ENCODE measurements around the gene KAT2A.

The KAT2A gene

DNA sequence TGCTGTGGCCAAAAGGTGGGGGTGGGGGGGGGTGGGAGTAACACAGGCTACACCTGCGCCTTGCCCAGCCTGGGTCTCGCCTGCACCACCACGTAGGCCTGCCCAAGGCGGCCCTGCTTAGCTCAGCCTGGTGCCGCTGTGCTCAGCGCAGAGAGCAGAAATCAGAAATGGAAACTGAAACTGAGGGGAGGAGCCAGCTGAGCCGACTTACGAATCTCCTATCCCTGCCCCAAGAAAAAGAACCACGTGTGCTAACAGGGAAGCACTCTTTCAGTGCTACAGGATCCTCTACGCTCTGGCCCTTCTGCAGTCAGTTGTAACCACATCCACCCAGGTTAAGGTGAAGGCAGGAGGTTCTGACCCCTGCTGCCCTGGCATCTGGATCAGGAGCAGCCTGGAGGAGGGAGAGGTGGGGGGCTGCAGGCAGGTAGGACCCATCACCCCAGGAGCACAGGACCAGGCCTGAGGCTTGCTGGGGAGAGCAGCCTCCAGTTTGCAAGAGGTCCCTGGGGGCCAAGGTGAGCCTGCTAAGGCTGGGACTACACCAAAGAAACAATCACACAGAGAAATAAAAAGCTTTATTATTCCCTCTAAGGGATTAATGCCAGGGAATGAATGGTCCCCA is 8.5 kb downstream of the KAT2A start, which contains the start of gene DHX58:
Gene DHX58, minus strand, starts transcription at position 163 of the 625 bp plus-strand sequence. CDS start 822 bp downstream, outside the sequence.
- peak; percentile 88 for DNase-seq

DNA sequence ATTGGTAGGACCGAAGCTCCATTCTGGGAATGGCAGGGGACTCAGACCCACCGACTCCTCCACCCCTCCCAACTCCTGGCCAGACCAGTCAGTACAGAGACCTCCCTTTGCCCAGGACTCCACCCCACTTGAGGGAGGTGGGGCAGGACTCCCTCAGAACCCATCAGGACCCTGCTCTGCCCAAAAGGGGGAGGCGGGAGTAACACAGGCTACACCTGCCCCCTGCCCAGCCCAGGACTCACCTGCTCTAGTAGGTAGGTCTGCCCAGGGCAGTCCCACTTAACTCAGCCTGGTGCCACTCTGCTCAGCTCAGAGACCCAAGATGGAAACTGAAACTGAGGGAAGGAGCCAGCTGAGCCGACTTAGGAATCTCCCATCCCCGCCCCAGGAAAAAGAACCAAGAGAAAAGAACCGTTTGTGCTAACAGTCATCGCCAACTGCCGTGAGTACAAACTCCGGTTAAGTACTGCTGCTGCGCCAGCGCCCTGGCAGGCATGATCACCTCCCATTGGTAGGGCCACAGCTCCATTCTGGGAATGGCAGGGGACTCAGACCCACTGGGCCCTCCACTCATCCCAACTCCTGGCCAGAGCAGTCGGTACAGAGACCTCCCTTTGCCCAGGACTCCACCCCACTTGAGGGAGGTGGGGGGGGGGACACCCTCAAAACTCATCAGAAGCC is 9.2 kb downstream of the KAT2A start:
- peak; percentile 22 for DNase-seq

DNA sequence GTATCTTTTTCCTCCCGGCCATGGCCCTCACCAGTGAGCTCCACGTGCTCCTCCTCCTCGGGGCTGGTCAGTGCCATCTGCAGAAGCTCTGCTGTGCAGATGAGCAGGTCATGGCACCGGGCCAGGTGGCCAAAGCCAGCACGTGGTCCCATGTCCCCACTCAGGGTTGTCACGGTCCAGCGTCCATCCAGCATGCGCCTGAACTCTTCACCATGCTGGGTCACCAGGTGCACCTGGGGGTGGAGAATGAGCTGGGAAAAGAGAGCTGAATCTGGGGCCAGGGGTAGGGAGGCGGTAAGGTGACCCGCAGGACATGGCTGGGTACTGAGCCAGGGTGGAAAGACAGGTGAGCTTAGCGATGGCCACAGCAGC is 9.9 kb downstream of the KAT2A start:
- no peak for DNase-seq

- no peak for DNase-seq
Measured at GRCh38 chr17:42110301-42111264, 10.6 kb downstream of the KAT2A start.

DNA sequence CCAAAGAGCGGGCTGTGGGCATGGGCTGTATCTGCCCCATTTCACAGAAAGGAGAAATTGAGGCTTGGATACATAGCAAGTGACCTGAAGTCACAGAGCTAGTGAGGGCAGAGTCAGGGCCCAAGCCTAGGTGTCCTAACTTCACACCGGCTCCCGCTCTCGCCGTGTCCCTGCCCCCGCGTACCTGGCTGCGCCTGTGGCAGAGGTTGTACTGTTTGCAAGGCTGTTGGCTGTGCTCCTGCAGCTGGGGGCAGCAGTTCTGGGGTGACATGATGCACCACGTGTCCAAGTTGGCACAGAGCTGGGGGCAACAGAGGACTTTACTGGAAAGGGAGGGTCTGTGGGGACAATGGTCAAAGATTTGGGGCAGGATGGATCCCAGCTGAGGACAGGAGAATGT is 12.1 kb downstream of the KAT2A start:
- DNase-seq: no peak

DNA sequence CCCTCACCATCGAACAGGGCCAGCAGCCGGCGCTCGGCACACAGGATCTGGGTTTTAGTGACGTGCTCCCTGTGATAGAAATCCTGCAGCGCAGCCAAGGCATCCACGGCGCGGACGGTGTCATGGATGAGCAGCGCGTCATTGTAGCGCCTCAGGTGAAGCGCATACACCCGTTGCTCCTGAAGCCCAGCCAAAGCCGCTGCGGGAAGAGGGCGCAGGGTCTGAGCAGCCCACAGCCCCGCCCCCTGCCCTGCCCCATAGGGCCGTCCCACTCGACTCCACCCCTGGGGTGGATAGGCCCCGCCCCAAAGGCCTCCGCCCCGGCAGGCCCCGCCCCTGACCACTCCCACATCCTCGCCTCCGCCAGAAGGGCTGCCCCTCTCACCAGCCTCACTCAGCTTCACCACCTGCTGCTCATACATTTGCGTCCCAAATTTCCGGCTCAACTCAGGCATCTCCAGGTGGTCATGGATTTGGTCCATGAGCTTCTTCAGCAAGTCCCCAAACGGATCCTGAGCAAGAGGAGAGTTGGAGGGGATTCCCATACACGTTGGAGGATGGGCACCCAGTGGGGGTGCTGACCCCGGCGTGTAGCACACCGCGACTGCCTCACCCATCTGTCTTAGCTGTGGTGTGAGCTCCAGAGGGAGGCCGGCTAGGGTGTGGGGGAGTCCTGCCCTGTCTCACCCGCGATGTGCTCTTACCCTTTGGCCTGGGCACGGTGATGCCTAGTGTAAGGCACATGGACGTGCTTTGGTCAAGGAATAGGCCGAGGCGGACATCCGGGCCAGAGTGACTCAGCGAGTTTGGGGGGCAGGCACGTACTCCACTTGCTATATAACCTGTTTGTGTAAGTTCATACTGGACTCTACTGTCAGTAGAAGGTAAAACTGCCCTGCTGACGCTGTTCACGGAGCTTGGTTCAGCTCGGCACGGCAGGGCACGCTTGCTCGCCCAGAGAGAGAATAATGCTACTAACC is 13.3 kb downstream of the KAT2A start:
- DNase-seq: no peak

DNA sequence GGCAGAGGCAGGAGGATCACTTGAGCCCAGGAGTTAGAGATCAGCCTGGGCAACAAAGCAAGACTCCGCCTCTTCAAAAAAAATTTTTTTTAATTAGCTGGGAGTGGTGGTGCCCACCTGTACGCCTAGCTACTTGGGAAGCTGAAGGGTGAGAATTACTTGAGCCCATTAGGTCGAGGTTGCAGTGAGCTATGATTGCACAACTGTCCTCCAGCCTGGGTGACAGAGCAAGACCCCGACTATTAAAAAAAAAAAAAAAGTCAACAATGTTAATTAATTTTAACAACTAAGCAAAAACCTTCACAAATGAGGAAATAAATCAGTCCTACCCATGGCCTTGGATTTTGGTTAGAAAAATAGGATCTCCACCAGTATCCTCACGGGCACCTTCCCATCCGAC is 14.0 kb downstream of the KAT2A start:
- no peak for DNase-seq

DNA sequence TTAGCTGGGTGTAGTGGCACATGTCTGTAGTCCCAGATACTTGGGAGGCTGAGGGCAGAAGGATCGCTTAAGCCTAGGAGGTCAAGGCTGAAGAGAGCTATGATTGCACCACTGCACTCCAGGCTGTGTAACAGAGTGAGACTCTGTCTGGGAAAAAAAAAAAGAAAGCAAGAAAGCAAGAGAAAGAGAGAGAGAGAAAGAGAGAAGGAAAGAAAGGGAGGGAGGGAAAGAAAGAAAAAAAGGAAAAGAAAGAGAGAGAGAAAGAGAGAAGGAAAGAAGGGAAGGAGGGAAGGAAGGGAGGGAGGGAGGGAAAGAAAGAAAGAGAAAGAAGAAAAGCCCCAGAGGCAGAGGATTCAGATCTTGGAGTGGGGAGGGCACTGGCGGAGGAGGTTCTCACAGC is 15.2 kb downstream of the KAT2A start:
- no peak for DNase-seq

DNA sequence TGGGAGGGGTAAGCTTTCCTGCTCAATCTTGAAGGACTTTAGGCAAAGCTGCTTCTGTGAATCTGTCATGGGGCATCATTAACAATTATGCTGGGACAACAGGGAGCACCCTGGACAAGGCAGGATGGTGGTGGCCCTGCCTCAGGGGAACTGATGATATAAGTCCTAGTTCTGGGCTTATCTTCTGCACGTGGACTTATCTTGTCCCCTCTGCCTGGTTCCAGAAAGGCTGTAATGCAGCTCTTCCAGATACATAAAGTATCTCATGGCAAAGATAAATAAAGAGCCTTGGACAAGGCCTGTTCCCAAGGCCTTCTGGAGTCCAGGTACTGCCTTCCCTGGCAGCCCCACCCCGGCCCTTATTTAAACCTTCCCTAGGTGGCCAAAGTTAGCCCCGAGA is 16.9 kb downstream of the KAT2A start:
- no peak for DNase-seq

GRCh38 chr17:42103221-42103954 is 17.8 kb downstream of the KAT2A start:
- DNase-seq: no peak

DNA sequence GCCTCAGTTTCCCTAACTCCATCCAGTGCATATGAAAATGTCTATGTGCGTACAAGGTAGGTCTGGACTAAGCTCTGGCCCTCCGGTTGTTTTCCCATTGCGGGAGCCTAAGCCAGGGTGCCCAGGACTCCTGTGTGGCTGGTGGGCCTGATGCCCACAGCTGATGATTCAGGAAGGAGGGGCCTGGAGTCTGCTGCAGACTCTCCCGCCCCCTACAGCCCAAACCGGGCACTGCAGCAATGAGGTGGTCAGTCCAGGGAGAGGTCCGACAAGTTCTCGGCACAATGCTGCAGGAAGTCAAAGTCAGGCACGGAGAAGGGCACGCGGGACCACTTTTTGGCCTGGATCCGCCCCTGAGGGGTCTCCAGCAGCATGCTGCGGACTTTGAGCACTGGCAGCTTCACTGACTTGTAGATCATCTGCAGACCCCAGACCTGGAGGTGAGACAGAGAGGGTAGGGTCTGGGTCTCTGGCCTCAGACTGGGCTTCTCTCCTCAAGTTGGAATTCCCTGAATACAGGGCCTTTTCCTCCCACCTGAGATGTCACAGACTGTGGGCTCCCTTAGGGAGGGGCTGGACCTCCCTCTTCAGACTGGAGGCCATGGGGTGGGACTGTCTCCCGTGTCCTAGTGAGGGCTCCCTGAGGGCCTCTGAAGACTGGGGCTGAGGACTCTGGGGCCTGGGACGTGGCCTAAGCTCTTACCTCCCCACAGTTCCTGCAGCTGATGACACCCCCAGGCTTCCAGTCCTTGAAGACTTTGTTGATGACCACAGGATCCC is 19.5 kb downstream of the KAT2A start:
- peak; percentile 37 for DNase-seq

GRCh38 chr17:42098730-42099399 is 22.3 kb downstream of the KAT2A start:
- DNase-seq: no peak

- no peak for DNase-seq
Measured at GRCh38 chr17:42097691-42098631, 23.2 kb downstream of the KAT2A start, which contains the start of gene ZNF385C. Gene ZNF385C (minus strand): TSS chr17:42098473. CDS start chr17:42063056, 35,417 bp downstream.

DNA sequence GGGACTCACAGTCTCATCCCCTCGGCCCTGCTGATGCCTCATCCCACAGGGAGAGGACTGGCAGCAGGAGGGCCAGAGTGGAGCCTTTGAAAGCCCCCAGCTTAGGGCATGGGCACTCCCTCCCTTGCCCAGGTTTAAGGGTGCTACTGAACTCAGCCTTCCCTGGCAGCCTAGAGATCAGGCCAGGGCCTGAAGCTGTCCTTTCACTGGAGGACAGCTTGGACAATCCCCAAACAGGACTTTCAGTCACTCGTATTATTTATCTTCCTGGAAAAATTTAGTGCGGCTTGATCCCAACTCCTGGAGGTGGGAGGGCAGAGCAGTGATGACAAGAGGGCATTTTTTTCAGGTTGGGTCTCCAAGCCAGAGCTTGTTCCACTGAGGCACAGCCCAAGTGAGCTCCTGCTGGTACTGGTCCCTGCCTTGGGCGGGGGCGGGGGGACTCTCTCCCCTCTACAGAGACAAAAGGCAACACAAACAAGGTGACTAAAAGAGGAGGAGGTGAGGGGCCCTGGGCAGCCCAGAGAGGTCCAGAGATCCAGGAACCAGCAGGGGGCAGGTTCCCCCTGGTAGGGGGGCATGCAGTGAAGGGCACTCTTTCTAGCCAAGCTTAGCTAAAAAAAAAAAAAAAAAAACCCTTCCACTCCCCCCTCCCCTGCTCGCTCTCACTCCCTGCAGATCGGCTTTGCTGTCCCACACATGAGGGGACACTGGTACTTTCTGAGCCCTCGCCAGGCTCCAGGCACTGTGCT is 24.6 kb downstream of the KAT2A start:
- no peak for DNase-seq

- DNase-seq: no peak
Measured at GRCh38 chr17:42094375-42095069, 26.6 kb downstream of the KAT2A start.

DNA sequence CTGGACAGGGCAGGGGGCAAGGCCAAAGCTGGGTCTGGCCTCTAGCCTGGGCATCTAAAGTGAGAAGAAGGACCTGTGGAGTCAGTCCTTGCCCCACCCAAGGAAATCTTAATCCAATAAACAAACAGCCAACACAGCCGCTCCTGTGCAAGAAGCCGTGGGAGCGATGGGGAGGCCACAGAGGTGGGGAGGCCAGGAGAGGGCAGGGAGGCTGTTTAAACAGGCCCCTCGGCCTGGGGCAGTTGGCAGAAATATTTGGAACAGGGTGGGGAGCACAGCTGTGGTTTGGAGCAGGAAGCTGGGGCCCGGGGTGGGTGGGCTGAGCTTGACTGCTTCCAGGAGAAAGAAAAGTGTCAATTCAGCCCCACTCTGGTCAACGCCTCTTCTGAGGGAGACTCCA is 28.2 kb downstream of the KAT2A start:
- no peak for DNase-seq
